Testis (tissue), 3 donors: ENCODE data around the gene PLCB3. TPM values are rescaled to one million over a fixed set of nuclear protein-coding genes. Genes with fewer than 3 reads are reported as not detected.

Source experiments
- DNase-seq: peaks from one replicate; pipeline ENCODE4 v3.0.0-alpha.2; 2019
- H3K27ac ChIP-seq, 2 donors: fragments of 200-600 bp; sonication (generic); one replicate each; pipeline ENCODE4 v1.5.1; 2019
- H3K27me3 ChIP-seq: fragments of 200-600 bp; sonication (generic); one replicate; pipeline ENCODE4 v1.5.1; 2019
- H3K36me3 ChIP-seq: fragments of 200-600 bp; sonication (generic); one replicate; pipeline ENCODE4 v1.5.1; 2017; ENCODE audit warnings: low read depth; ENCODE audit errors: missing control alignments
- H3K4me1 ChIP-seq: fragments of 200-600 bp; sonication (generic); one replicate; pipeline ENCODE4 v1.5.1; 2019
- H3K4me3 ChIP-seq, 2 donors: fragments of 200-600 bp; sonication (generic); one replicate each; pipeline ENCODE4 v1.5.1; 2017 to 2019
- H3K9me3 ChIP-seq: fragments of 200-600 bp; sonication (generic); one replicate; pipeline ENCODE4 v1.5.1; 2017
- CTCF ChIP-seq, 3 experiments: fragments of 450-650 bp in 2 of 3; fragments of 200-600 bp in 1 of 3; sonication (generic) in 1 of 3; IDR thresholded peaks; one replicate each; pipeline ENCODE4 v1.5.1; 2016 to 2019; ENCODE audit warnings: antibody characterized with exemption in 3 of 3, mild to moderate bottlenecking in 2 of 3, moderate library complexity in 1 of 3
- POLR2A ChIP-seq: fragments of 450-650 bp; IDR thresholded peaks from one replicate; pipeline ENCODE4 v1.6.1; 2017; ENCODE audit warnings: antibody characterized with exemption, mild to moderate bottlenecking, moderate library complexity
- WGBS, 2 donors: methylation state at CpG; one replicate each; pipeline ENCODE4 v1.1.5; 2018; 5-methylcytosine and 5-hydroxymethylcytosine counted together
- intact Hi-C: fragments of 100-400 bp; cut with DNase I; formaldehyde crosslinking; loops from one replicate; pipeline ENCODE4 v1.15.1; 2023; ENCODE audit warnings: low total_unique reads
- polyA plus RNA-seq: library from polyadenylated mRNA; stranded (reverse); fragments of 350-450 nt; fragmentation: Illumina TruSeq; extraction: RNeasy Lipid Tissue Mini Kit (QIAGEN cat#74804); gene quantifications from one replicate; pipeline ENCODE4 v1.2.3, GENCODE V29; 2014; ENCODE audit warnings: low read depth, low replicate concordance; ENCODE audit not compliant: insufficient read depth
- total RNA-seq, 2 donors: library from RNA; depleted of rRNA; stranded (reverse); fragments of >200 nt; gene quantifications; one replicate each; pipeline ENCODE4 v1.2.3, GENCODE V29; 2016

The PLCB3 gene
- total and polyA plus RNA-seq, 3 donors from 2014 or later = 14.2 to 45.4 (median 29.6) TPM

- peak; percentile 46 for DNase-seq
- Histone ChIP-seq H3K4me3 (peak overlapping the region; percentile 83 to 84), H3K27me3 (no peaks in the 10 kb centered on the region), H3K4me1 (peaks cover 30% of the 10 kb centered on the region), H3K27ac (peak overlapping the region; percentile 72), H3K36me3 (no peaks in the 10 kb centered on the region), H3K9me3 (no peaks in the 10 kb centered on the region)
- TF ChIP-seq POLR2A = no peak
- TF ChIP-seq CTCF (IDR thresholded peaks at IDR 0.05) = peak in 2 of 3 experiments; percentile 10 to 22
- intact Hi-C loops = no loop called here
- 3 to 4% methylated on average over 12 to 23 of the region's 23 CpGs for WGBS, 2 donors
These were observed 908 bp downstream of the PLCB3 start for GRCh38 chr11:64252003-64252872.

DNA sequence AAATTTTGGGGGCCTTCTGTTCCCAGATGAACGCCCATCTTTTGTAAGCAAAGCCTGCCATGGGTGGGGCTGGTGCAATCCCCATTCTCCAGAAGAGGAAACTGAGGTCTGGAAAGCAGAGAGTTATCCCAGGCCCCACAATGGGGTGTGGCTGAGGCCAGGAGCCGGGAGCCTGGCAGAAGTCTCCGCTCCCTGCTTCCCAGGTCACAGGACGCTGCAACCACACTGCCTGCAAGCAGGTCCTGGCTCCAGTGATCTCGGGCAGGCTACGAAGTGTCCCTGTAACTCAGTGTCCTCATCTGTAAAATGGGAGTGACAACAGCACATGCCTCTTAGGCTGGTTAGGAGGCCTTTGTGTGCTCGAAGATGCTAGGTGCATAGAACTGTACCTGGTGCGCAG, 1.7 kb downstream of the PLCB3 start:
- no peak for TF ChIP-seq POLR2A
- TF ChIP-seq CTCF (IDR thresholded peaks at IDR 0.05) = no peak
- Histone ChIP-seq H3K27me3 (no peaks in the 10 kb centered on the region), H3K4me1 (peaks cover 22% of the 10 kb centered on the region), H3K9me3 (no peaks in the 10 kb centered on the region), H3K27ac (peak overlapping the region in 1 of 2 donors; percentile 72), H3K36me3 (no peaks in the 10 kb centered on the region), H3K4me3 (no peak overlapping the region)
- DNase-seq = no peak
- 79% methylated on average over 8 of the region's 8 CpGs for WGBS, 2 donors
- intact Hi-C loops = no loop called here

DNA sequence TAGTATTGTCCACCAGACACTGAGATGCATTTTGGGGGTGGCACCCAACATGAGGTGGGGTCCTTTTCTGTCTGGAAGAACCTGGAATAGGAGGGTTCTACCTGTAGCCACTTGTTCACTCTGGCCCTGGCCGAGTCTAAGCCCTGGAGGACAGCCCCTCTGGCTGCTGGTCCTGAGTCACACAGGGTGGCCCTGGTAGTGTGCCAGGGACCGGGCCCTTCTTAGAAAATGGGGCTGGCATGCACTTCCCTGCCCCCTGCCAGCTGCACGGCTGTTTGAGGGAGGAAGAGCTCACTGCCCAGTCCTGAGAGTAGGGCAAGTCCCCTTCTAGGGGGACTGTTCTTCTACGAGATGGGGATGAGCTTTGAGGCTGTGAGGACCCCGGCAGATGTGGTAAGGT, 2.2 kb downstream of the PLCB3 start:
- Histone ChIP-seq H3K27me3 (no peaks in the 10 kb centered on the region), H3K4me1 (peaks cover 22% of the 10 kb centered on the region)
- 71 to 78% methylated on average over 2 to 5 of the region's 5 CpGs for WGBS, 2 donors

DNA sequence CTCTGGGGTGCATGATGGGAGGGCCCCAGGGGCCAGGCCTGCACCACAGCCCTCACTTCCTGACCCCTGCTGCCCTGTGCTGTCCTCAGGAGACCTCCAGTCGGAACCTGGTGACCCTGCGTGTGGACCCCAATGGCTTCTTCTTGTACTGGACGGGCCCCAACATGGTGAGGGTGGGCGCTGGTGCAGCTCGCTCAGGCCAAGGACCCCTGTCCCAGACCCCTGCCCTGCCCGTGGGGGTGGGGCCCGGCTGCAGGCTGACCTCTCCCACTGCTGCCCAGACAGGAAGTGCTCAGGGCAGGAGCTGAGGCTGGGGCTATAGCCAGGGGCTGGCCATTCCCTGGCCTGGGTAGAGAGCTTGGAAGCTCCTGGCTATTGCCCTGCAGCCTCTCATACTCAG, 3.0 kb downstream of the PLCB3 start:
- H3K4me3 ChIP-seq = no peak overlapping the region
- peaks cover 22% of the 10 kb centered on the region for H3K4me1 ChIP-seq
- TF ChIP-seq POLR2A (no peak), CTCF (IDR thresholded peaks at IDR 0.05) (no peak)
- whole genome bisulfite sequencing, 2 donors = 90% methylated on average over 7 of the region's 7 CpGs; no CpG with 5 or more reads in 1 of the 2 donors
- no peak overlapping the region for H3K27ac ChIP-seq
- no peak for DNase-seq
- no peaks in the 10 kb centered on the region for H3K27me3 ChIP-seq
- H3K9me3 ChIP-seq = no peaks in the 10 kb centered on the region
- intact Hi-C loops = no loop called here
- no peaks in the 10 kb centered on the region for H3K36me3 ChIP-seq

More for the DNA sequence above, 2.2 kb downstream of the PLCB3 start:
- no peak for TF ChIP-seq CTCF (IDR thresholded peaks at IDR 0.05)
- no peak for TF ChIP-seq POLR2A
- intact Hi-C loops = no loop called here
- no peak for DNase-seq
- no peak overlapping the region for H3K27ac ChIP-seq
- no peaks in the 10 kb centered on the region for H3K36me3 ChIP-seq
- H3K9me3 ChIP-seq = no peaks in the 10 kb centered on the region
- H3K4me3 ChIP-seq = no peak overlapping the region
